ENCODE data around the gene MED16.
A peak's percentile ranks its signal among the peaks of the same experiment; 100 is the strongest.

MED16 gene

GRCh38 chr19:928471-929202 is 35.6 kb upstream of the MED16 start:
- no peak for DNase-seq

GRCh38 chr19:927780-928401 is 34.9 kb upstream of the MED16 start:
- DNase-seq = no peak

GRCh38 chr19:927351-927779 is 34.4 kb upstream of the MED16 start:
- no peak for DNase-seq

- peak; percentile 72 to 74 for DNase-seq
Observed at GRCh38 chr19:926589-927350, 33.8 kb upstream of the MED16 start.

DNA sequence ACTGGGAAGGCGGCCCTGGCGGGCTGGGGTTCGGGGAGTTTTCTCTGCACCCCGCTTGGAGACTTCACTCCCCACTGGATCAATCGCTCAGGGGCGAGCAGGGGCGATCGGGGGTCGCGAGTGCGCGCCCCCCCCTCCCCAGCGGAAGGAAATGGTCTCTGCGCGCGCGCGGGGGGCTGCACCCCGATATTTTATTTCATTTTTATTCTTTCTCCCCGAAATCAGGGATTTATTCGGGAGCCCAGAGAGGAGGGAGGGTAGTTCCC is 33.3 kb upstream of the MED16 start:
- DNase-seq = no peak

- DNase-seq = peak; percentile 91 to 92
Observed at GRCh38 chr19:925526-926322, 32.7 kb upstream of the MED16 start, which contains the start of gene ARID3A. TSS of gene ARID3A (plus strand) at chr19:926035. CDS start at chr19:929529, 3,494 bp downstream.

DNA sequence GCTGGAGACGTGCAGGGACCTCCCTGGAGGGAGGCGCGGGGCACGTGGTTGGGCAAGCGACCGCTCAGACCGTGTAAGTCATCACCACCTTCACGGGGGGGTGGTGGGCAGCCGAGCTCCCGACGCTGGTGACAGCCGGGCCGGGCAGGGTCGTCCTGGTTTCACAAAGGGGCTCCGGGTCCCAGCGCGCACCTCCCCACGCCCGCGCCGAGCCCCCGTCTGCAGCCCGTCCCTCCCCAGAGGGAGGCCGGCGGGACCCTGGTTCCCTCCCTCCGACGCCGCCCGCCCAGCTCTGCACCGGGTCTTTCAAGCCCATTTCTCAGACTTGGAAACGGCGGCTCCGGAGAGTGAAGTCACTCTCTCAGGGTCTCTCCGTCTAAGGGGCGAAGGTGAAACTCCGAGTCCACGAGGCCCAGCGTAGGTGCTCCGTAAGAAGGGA is 32.1 kb upstream of the MED16 start:
- DNase-seq = no peak

DNA sequence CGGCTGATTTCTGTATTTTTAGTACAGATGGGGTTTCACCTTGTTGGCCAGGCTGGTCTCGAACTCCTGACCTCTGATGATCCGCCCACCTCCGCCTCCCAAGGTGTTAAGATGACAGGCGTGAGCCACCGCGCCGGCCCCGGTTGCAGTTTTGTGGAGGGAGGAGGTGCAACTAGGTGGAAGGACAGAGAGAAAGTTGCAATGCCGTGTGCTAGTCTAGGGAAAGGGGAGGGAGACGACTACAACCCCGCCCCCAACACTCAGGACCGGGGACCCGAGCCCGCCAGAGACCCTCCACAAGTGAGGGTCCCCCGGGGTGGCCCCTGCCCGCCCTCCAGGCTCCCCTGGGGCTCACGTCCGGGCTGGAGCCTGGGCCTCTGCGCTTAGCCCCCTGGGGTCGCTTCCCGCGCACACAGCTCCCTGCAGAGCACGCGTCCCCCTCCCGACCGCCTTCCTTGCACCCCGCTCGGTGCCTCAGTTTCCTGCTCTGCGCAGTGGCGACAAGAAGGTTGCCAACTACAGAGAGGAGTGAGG is 31.6 kb upstream of the MED16 start:
- DNase-seq = peak; percentile 66 to 68

DNA sequence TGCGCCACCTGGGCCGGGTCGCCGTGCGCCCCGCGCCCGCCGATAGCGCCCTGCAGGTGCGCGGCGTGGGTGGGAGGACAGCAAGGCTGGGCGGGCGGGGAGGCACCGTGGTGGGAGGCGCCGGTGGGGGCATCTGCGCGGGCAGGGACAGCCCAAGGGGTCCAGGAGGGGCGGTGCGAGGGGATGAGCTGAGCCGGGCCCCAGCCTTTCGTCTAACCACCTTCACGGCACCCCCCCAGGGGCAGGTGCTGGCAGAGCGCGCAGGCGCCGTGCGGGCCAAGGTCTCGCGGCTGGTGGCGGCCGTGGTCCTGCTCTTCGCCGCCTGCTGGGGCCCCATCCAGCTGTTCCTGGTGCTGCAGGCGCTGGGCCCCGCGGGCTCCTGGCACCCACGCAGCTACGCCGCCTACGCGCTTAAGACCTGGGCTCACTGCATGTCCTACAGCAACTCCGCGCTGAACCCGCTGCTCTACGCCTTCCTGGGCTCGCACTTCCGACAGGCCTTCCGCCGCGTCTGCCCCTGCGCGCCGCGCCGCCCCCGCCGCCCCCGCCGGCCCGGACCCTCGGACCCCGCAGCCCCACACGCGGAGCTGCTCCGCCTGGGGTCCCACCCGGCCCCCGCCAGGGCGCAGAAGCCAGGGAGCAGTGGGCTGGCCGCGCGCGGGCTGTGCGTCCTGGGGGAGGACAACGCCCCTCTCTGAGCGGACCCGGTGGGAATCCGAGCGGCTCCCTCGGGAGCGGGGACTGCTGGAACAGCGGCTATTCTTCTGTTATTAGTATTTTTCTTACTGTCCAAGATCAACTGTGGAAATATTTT is 27.3 kb upstream of the MED16 start:
- peak; percentile 66 to 81 for DNase-seq

GRCh38 chr19:919199-920050 is 26.4 kb upstream of the MED16 start:
- DNase-seq = peak; percentile 62 to 73

DNA sequence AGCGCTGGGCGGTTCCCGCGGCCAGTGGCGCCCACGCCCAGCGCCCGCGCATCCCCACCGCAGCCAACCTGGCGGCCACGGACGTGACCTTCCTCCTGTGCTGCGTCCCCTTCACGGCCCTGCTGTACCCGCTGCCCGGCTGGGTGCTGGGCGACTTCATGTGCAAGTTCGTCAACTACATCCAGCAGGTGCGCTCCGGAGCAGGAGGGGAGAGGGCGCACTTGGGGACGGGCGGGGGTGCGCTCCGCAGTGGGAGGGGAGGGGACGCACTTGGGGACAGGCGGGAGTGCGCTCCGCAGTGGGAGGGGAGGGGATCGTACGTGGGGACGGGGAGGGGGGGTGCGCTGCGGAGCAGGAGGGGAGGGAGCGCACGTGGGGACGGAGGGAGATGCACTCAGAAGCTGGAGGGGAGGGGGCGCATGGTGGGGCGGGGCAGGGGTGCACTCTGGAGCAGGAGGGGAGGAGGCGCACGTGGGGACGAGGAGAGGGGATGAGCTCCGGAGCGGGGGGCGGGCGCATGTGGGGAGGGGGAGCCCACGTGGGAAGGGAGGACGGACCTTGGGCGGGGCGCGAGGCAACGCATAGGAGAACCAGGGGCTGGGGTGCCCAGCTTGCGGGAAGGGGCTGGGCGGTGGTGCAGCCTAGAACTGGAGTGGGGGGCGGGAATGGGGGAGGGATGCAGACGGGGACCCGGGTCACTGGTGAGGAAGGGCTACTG is 25.7 kb upstream of the MED16 start:
- DNase-seq = peak; percentile 55 to 69

DNA sequence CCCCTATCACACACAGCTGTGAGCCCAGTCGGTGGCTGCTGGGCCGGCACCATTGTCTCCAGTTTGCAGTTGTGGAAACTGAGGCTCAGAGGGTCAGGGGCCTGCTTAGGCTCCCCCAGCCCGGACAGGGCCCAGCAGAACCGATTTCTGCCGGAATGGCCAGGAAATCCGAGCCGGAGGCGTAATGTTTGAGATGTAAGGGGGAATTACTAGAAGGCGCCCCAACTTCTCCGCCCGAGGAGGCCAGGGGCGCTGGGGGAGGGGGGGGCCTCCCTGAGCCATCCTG is 25.1 kb upstream of the MED16 start:
- peak in 1 of 2 experiments; percentile 44 for DNase-seq

- peak; percentile 63 to 69 for DNase-seq
Observed at GRCh38 chr19:917323-918151, 24.6 kb upstream of the MED16 start, which contains the start of gene KISS1R. TSS of gene KISS1R (plus strand) at chr19:917333. CDS start at chr19:917503, 170 bp downstream.

- DNase-seq = peak; percentile 61 to 72
Observed at GRCh38 chr19:916645-917322, 23.8 kb upstream of the MED16 start.

DNA sequence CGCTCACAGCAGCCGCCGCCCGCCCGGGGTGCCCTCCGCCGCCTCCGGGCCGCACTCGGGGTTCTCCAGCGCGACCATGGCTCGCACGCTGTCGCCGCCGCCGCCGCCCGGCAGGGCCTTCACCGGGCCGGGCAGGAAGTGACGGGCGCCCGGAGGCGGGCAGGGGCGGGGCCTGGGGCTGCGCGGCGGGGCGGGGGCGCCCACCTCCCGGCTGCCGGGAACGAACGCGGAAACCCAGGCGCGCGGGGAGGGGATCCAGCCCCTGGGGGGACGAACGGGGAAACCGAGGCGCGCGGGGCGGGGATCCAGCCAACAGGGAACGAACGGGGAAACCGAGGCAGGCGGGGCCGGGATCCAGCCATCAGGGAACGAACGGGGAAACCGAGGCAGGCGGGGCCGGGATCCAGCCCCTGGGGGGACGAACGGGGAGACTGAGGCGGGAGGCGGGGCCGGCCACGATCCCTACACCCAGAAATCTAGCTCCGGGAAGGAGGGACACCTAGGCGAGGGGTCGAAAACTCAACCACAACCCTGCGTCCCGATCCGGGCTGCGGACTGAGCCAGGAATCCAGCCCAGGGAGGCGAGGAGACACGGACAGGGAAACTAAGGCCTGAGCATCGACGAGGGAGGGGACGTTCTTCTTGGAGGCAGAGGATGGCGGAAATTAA is 20.2 kb upstream of the MED16 start, which contains the start of gene R3HDM4:
R3HDM4 (minus strand) TSS at position 140 of the 669 bp plus-strand sequence; CDS start at position 78, 62 bp downstream.
- peak; percentile 87 to 90 for DNase-seq

- no peak for DNase-seq
Observed at GRCh38 chr19:912181-913079, 19.4 kb upstream of the MED16 start.
